HG03354 (cell line): Measurements from ENCODE around the gene KRT1.

Experiments
- ATAC-seq: cut with Tn5 transposase; IDR thresholded peaks from one replicate; pipeline ENCODE4 v1.9.1; 2021; ENCODE audit warnings: mild to moderate bottlenecking; ENCODE audit not compliant: unreplicated experiment, poor library complexity, severe bottlenecking

KRT1 gene

GRCh38 chr12:52645120-52645761, 35.0 kb downstream of the KRT1 start:
- ATAC-seq: no peak

GRCh38 chr12:52644078-52644415, 36.2 kb downstream of the KRT1 start:
- no peak for ATAC-seq

GRCh38 chr12:52643233-52644077, 36.8 kb downstream of the KRT1 start:
- ATAC-seq: no peak

GRCh38 chr12:52641468-52641867, 38.7 kb downstream of the KRT1 start:
- no peak for ATAC-seq

- ATAC-seq: no peak
These were observed 42.9 kb downstream of the KRT1 start for GRCh38 chr12:52637299-52637698.

GRCh38 chr12:52636592-52637258, 43.5 kb downstream of the KRT1 start:
- no peak for ATAC-seq

GRCh38 chr12:52636189-52636588, 44.0 kb downstream of the KRT1 start:
- no peak for ATAC-seq

- ATAC-seq: no peak
These were observed 45.7 kb downstream of the KRT1 start for GRCh38 chr12:52634266-52635056.

- ATAC-seq: no peak
These were observed 46.8 kb downstream of the KRT1 start for GRCh38 chr12:52633383-52633782.

- no peak for ATAC-seq
These were observed 47.6 kb downstream of the KRT1 start for GRCh38 chr12:52632656-52633055.

GRCh38 chr12:52631676-52632459, 48.3 kb downstream of the KRT1 start:
- ATAC-seq: no peak

- no peak for ATAC-seq
These were observed 48.9 kb downstream of the KRT1 start for GRCh38 chr12:52631264-52631663.

GRCh38 chr12:52630599-52631200, 49.5 kb downstream of the KRT1 start:
- ATAC-seq: no peak

- no peak for ATAC-seq
These were observed 50.2 kb downstream of the KRT1 start for GRCh38 chr12:52630008-52630500.

- ATAC-seq: no peak
These were observed 50.8 kb downstream of the KRT1 start for GRCh38 chr12:52629281-52630007.

GRCh38 chr12:52628841-52629240, 51.4 kb downstream of the KRT1 start:
- no peak for ATAC-seq

- ATAC-seq: no peak
These were observed 52.1 kb downstream of the KRT1 start for GRCh38 chr12:52628111-52628507.

- no peak for ATAC-seq
These were observed 52.7 kb downstream of the KRT1 start for GRCh38 chr12:52627395-52628110.
